SKM-1 (cell line): ENCODE results near the gene SERPINA4.

Source experiments
- DNase-seq: peaks from one replicate; lab custom pipeline; 2025; ENCODE audit not compliant: unreplicated experiment; lab: John Stamatoyannopoulos, UW

The SERPINA4 gene

DNA sequence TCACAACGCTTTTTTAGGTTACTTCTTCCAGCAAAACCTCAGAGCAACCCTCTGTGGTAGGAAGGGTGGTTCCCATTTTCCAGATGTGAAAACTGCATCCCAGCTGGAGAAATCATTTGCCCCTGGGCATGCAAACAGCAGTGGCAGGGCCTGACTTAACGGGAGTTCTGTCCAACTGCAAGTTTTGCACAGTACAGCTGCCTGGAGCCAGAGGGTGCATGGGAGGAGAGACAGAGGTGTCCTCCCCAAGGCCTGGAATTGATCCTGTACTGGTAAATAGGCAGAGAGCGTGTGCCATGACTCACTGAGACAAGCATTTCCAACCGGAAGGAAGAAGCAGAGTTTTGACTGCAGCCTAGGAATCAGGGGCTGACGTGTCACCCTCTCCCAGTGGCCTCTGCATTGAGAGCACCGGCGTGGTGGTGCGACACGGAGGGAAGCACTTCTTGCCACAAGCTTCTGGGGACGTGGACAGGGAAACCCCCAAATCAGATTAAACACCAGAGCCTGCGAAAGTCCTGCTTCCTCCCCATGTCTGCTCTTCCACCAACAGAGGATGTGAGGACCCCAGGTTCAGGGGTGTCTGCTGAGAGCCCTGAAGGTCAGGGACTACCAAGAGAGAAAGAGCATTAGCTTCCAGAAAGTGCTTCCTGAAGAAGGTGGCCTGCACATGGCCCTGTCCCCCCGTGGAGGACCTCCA, 19.0 kb upstream of the SERPINA4 start:
- DNase-seq: no peak

DNA sequence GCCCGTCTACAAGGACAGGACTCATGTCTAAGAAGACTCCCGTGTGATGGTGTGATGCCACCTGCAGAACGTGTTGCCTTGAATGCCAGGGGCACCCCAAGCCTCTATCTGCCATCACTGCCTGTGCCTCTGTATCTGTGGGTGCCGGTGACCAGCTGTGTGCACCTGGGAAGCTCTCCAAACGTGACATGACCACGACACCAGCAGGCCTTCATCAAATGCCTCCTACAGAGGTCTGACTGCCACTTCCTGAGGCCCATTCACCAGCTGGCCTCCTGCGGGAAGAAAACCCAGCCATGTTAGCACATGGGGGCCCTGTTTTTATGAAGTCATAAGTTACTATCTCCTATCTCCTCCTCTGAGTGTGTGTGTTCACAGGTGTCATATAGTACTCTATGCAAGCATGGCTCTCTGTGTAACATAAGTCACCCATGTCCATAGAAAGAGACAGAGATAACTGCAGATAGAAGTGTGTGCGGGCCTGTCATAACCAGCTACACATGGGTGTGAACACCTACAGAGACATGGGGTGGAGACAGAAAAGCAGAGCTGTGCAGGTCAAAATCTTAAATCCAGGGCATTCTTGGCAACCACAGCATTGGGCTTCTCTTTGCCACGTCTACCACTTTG, 18.3 kb upstream of the SERPINA4 start:
- no peak for DNase-seq

DNA sequence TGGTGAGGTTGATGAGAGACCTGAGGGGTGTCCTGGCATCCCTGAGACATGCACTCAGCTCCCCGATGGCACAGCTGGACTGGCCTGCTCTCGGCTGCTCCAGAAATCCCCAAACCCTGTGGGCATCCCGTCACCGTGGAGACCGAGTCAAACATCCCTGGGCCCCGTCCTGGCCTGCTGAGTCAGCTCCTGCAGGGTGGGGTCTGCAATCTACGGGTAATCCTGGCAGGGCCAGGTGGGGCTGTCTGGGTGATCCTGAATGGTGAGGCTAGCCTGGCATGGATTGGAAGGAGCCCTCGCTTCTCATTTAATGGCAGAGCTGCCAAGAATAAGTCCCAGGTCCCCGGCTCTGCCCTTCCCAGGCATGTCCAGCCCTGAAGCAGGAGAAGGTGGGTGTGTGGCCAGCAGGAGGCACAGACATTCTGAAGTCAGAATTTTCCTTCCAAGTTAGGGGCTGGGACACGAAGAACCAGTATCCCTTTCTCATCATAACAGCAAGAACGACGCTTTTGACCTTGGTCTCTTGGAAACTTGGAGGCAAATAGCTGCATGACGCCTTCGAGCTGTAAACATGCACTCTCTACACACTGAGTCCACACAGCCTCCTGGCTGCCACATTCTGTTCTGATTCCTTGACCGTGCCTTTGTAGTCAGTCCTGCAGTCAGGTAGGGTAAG, 17.7 kb upstream of the SERPINA4 start:
- no peak for DNase-seq

DNA sequence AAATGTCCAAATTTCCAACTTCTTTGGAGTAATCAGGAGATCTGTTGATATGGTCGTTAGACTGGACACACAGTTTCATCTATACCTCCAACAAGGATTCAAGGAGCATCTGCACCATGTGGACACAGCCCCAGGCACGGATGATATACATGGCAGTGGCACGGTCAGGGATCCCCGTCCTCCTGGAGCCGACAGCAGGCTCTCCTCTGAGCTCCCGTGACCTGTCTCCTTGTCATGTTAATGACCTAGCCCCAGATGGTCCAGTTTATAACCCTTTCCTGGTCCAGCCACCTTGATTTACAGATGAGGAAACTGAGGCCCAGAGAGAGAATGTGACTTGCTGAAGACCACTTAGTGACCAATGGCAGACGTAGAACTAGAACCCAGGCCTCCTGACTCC, 16.5 kb upstream of the SERPINA4 start:
- DNase-seq: no peak

DNA sequence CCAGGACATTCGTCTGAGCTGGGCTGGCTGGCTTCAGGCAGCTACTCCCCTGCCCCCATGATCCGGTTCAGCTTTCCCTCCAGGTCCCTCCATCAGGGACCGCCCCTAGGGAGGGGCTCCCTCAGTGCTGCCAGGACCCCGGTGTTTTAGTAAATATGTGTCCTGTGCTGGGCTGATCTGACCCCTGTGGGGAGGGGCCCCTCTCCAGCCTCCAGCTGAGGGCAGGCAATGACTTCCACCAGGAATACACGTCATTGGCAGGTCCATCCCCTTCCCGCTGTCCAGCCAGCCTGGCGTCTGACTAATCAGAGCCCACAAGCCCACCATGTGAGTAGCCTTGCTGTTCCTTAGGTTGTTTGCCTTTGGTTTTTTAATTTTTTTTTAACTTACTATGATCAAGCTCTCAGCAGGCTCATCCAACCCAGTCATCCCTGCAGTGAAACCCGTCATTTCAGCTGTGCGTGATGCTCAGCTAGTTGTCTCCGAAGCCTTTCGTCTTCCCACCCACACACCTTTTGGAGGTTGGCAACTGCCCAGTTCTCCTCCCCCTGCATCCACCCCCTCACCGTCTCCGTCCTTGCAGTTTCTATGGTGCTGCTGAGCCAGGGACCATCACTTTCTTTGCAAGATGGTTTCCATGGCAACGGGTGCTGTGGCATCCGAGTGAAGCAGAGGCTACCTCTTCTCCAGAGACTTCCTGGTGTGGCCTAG, 16.0 kb upstream of the SERPINA4 start:
- DNase-seq: no peak

DNA sequence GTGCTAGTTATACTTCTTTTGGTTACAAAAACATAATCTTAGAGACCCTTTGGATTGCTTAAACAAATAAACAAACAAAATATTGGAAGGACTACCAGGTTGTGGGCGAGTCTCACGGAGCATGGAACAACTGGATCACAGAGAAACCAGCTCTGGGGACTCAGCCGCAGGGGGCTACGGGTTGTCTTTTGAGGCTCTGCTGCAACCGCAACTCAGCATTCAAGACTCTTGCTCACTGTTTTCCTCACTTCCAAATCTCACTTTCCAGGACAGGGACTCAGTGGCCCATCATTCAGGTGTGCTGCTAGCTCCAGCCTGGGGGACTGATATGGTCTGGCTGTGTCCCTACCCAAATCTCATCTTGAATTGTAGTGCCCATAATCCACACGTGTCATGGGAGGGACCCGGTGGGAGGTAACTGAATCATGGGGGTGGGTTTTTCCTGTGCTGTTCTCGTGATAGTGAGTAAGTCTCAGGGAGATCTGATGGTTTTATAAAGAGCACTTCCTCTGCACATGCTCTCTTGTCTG, 14.0 kb upstream of the SERPINA4 start:
- DNase-seq: no peak

DNA sequence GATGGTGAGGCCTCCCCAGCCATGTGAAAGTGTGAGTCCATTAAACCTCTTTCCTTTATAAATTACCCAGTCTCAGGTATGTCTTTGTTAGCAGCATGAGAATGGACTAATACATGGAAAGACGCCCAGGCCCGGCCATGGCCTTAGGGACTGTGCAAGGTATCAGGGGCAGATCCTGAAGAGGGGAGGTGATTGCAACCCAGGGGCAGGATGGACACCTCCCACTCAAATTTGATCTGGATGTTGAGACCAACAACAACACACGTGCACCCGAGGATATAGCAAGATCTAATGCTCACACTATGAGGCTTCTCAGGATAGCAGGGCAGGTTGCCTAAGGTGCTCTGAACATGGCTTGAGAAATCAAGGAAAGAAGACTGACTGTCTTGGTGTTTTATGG, 13.5 kb upstream of the SERPINA4 start:
- DNase-seq: no peak

DNA sequence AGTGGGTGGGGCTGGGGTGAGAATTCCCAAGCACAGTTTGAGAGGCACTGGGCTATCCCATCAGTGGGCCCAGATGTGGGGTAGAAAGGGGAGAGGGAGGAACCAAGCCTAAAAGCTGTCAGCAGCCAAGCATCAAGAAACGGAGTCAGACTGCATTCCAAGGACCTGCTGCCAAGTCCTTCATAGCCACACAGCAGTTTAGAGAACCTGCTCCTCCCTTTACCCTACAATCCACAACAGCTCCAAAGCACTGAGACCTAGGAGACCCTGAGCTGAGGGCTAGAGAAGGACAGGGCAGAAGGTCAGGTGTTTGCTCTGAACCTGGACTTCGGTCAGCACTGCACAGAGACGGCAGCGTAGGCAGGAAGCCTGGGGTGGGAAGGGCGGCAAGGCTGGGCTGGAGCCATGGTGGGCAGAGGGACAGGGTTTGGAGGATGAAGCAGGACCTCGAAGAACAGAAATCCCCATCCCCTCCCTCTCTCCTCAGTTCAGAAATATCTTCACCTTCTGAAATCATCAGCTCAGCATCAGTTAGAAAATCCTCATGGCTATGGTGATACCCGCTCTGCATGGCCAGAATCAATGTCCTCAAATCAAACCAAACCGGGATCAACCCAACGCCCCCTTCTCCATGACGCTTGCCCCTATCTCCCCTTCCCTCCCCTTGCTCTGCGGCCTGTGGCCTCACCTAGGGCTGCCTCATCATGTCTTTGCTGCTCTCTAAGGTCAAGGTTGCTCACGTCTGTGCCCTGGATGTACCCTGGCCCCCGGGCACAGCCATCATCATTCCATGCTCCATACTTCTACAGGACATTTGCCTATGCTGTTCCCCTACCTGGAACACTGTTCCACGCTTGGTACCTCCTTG, 12.9 kb upstream of the SERPINA4 start:
- no peak for DNase-seq

DNA sequence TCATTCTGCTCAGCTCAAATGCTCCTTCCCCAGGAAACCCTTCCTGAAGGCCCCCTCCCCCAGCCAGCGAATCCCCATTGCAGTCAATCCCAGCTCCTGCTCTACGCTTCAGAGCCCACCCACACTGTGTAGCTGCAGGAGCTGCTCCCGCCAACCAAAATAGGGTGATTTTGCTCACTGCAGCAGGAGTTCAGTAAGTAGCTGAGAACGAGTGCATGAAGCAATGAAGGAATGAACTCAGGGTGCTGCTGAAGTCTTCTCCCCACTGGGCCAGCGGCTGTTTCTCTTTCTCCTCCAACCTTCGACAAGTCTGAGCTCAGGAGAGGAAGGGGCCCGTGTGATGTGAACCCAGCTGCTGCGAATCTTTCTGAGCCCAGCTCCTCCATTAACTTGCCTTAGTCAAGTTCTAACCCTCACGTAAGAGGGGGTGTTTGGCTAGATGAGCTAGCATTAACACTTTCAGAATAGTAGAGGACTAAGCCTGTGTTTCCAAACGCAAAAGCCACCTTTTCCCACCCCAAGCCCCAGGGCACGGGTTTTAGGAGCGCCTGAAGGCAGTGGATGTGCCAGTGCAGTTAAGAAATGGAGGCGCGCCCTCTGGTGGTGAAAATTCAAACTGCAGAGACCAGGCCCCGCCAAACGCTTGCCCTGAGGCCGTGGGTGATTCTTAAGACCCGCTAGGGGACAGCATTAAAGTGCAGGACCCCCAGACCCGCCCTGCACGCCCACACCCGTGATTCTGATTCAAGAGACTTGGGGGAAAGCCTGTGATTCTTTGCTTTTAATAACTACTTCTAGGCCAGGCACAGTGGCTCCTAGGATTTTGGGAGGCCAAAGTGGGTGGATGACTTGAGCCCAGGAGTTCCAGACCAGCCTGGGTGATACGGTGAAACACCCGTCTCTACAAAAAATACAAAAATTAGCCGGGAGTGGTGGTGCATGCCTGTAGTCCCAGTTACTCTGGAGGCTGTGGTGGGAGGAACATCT, 11.9 kb upstream of the SERPINA4 start:
- DNase-seq: no peak

DNA sequence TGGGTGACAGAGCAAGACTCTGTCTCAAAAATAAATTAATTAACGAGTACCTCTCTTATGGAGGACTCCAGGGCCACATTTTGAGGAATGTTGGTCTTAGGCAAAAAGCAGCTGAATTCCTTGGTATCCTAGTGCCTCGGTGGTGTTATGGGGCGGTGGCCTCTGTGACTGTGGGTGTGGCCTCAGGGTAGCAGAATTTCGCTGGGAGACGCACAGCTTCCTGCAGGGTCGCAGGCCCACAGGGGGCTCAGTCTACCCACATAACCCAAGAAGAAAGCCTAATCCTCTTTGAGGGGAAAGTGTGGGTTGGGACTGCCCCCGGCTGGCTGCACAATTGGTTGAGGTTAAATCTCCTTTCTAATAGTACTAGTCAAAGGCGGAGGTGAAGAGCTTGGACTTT, 11.2 kb upstream of the SERPINA4 start:
- DNase-seq: no peak

DNA sequence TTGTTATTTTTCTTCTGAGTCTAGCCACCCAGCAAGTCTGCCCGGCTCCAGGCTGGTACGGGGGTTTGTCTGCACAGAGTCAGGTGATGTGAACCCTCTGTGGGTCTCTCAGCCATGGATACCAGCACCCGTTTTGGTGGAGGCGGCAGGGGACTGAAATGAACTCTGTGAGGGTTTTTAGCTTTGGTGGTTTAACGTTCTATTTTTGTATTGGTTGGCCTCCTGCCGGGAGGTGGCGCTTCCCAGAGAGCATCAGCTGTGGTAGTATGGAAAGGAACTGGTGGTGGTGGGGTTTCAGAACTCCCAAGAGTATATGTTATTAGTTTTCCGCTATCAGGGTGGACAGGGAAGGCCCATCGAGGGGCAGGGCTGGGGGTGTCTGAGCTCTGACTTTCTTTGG, 5.3 kb upstream of the SERPINA4 start:
- no peak for DNase-seq

DNA sequence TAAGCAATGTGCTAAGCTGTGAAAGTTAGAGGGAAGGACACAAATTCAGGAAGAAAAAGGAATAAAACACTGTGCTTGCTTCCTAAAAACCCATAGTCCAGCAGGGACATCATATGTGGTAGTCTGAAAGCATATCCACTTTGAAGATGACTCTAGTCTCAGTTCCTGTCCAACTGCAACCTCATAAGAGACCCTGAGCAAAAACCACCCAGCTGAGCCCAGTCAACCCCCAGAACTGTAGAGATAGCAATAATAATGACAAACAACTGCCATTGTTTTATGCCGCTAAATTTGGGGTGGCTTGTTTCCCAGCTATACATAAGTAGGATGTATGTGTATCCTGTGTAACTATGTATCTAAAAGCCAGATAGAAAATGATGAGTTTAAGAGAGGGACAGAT, 3.9 kb upstream of the SERPINA4 start:
- no peak for DNase-seq

DNA sequence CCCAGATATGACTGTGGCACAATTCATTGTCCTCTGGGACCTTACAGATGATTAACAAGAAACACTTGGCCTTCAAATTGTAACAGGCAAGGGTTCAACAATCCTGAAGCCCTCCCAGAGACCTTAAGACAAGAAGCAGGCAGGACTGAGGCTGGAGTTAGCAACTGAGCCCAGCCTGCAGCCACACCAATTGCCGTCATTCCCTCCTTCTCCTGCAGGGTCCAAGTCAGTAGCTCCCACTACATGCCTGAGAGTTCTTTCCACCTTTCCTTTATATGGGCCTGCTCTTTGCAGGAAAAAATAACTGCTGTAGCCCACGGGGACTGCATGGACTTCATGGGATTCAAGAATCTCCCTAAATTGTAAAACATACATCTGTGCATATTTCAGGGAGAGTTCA, 2.4 kb upstream of the SERPINA4 start:
- no peak for DNase-seq

DNA sequence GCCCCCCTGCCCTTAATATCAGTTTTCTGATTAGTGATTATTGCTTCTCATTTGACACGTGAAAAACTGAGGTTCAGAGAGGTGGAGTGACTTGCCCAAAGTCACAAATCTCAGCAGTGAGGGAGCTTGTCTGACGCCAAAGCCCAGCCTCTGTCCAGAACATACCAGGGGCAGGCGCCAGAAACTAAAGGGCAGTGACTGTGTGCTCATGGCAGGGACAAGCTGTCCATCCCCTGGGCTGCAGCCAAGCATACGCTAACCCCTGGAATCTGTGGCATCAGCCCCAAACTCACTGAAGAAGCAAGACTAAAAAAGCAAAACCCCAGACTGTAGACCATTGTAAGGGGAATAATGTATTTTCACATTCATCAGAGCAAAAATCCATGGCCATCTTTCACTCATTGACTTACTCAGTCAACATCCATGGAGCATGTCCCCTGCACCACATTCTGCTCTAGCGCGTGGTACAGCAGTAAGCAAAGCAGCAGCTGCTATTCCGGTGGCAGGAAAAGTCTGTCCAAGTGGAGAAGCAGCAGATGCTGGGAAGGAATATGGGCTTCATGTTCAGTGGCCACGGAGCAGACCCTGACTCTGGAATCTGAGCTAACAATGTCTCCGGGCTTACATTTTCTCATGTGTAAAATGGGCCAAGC, 1.5 kb upstream of the SERPINA4 start:
- DNase-seq: no peak

DNA sequence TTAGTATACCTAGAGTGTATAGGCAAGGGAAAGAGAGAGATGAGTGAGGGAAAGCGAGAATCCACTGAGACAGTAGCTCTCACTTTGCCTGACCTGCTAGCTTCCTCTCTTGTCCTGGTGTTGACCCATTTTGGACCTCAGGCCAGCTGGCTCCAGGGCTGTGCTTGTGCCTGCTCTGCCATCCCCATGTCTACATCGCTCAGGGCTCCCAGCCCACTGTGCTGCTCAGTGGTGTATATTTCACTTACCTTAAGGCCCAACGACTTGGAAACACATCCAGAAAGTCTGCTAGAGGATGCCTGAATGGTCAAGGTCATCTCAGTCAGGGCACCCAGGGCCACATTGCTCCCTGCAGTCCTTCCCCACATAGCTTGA, 964 bp upstream of the SERPINA4 start:
- no peak for DNase-seq

DNA sequence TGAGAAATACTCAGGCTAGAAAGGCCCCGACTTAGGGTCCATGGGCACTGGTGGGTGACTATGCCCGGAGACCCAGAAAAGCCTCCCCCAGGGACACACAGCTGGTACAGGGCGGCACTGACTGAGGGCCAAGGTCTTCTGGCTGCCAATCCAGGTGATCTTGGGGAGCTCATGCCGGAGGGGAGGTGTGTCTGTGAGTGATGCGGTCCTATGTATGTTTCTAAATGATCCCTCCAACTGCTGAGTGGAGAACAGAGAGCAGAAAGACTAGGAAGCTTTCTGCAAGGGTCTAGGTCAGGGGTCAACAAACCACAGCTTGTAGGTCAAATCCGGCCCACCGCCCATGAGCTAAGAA, 391 bp downstream of the SERPINA4 start:
- DNase-seq: no peak

DNA sequence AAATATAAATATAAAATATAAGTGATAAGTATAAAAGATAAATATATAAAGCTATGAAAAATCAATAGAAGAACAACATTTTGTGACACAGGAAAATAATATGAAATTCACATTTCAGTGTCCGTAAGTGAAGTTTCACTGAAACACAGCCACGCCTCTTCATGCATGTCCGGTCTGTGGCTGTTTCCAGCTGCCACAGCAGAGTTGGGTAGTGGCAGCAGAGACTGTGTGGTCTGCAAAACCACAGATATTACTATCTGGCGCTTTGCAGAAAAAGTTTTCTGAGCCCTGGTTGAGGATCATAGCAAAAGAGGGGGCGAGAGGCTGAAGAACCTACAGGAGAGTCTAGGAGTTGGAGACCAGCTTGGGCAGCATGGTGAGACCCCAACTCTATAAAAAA, 780 bp downstream of the SERPINA4 start:
- DNase-seq: no peak

DNA sequence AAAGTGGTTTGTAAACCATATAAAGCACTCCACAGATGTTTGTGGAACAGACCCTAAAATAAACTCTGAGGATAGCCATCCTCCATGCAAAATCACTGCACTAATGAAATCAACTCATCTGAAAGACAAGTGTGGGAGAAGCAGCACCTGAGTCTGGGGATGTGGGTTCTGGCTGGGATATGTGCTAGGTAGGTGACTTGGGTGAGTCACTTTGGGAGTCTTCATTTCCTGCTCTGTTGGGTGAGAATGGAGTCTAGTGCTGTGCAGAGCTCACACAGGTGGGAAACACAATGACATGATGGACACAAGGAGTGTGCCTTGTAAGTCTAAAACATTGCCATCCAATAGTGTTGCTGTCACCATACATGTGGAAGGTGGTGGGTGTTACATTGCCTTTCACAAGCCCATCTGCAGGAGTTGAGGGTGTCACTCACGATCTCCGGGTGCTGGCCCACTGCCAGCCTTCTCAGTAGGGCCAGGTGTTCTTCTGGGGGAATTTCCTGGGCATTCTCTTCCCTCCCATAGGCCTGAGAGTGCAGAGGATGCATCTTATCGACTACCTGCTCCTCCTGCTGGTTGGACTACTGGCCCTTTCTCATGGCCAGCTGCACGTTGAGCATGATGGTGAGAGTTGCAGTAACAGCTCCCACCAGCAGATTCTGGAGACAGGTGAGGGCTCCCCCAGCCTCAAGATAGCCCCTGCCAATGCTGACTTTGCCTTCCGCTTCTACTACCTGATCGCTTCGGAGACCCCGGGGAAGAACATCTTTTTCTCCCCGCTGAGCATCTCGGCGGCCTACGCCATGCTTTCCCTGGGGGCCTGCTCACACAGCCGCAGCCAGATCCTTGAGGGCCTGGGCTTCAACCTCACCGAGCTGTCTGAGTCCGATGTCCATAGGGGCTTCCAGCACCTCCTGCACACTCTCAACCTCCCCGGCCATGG, 2.0 kb downstream of the SERPINA4 start:
- DNase-seq: no peak
